Psoas muscle (tissue), 8 donors: ENCODE data around the gene DLGAP1. TPM values are rescaled to one million over a fixed set of nuclear protein-coding genes. Genes with fewer than 3 reads are reported as not detected.

Experiments
- ATAC-seq, 4 donors: fragments of 200-7000 bp; cut with Tn5 transposase; one replicate each; pipeline ENCODE4 v1.9.1; 2020; ENCODE audit warnings: moderate library complexity in 3 of 4, mild to moderate bottlenecking in 2 of 4
- DNase-seq, 2 donors: peaks; one replicate each; pipeline ENCODE4 v3.0.0-alpha.2; 2020
- H3K27ac ChIP-seq: fragments of 200-600 bp; one replicate; pipeline ENCODE4 v1.8.0; 2022
- H3K27me3 ChIP-seq, 3 donors: fragments of 200-600 bp in 1 of 3; one replicate each; pipeline versions ENCODE4 v1.6.1 to v1.8.0; 2013 to 2022; ENCODE audit warnings: low read length in 2 of 3, mild to moderate bottlenecking in 2 of 3, moderate library complexity in 1 of 3; ENCODE audit not compliant: insufficient read depth in 3 of 3
- H3K36me3 ChIP-seq, 2 donors: fragments of 200-600 bp in 1 of 2; one replicate each; pipeline versions ENCODE4 v1.6.1 to v1.8.0; 2013 to 2022; ENCODE audit warnings: low read depth in 1 of 2, mild to moderate bottlenecking in 1 of 2, moderate library complexity in 1 of 2; ENCODE audit not compliant: insufficient read depth in 1 of 2
- H3K4me1 ChIP-seq: fragments of 200-600 bp; one replicate; pipeline ENCODE4 v1.8.0; 2022
- H3K4me3 ChIP-seq: fragments of 200-600 bp; one replicate; pipeline ENCODE4 v1.8.0; 2022; ENCODE audit warnings: mild to moderate bottlenecking
- H3K9me3 ChIP-seq: fragments of 200-600 bp; one replicate; pipeline ENCODE4 v1.8.0; 2022
- CTCF ChIP-seq: fragments of 200-600 bp; IDR thresholded peaks from one replicate; pipeline ENCODE4 v1.8.0; 2022; ENCODE audit warnings: antibody characterized with exemption
- WGBS, 3 donors: extraction: QIAGEN DNeasy Blood & Tissue Kit; methylation state at CpG; one replicate each; pipeline versions ENCODE4 v1.1.6 to v1.1.7; 2013; 5-methylcytosine and 5-hydroxymethylcytosine counted together
- intact Hi-C, 2 donors: fragments of 100-400 bp; cut with DNase I; formaldehyde crosslinking; loops; one replicate each; pipeline versions ENCODE4 v1.11.0 to v1.14.2; 2022
- polyA plus RNA-seq, 3 donors: library from polyadenylated mRNA; stranded (reverse); fragments of 200-250 nt; gene quantifications; one replicate each; pipeline ENCODE4 v1.2.3, GENCODE V29; 2013
- total RNA-seq, 4 donors: library from RNA; stranded (reverse); fragmentation: NEBNext Ultra II Directional in 2 of 4; extraction: Animal tissue kit (Norgen Biotek cat#: 25700) in 2 of 4; gene quantifications; one replicate each; pipeline versions ENCODE4 v1.2.1 to v1.2.4, GENCODE V29; 2021 to 2023
- donor health status: healthy with polysubstance abuse.
- donor health status: DM: no; HTN: no; CAD: no; lungs with moderate emphysema.
- donor health status: Bipolar disorder and iron deficiency.
- donor health status: healthy.
- donor health status: DM: yes; HTN: yes; CAD: no.
- donor health status: DM: no; HTN: no; CAD: no.
- donor health status: DM: no; HTN: no; CAD: no.
- donor health status: DM: yes; HTN: yes; CAD: no.

The DLGAP1 gene
- total and polyA plus RNA-seq, 7 donors, result 0.09 to 0.26 (median 0.16) TPM; not detected in 1

- no peak for DNase-seq
- WGBS, 3 donors, result 79 to 89% (median 82%) methylated on average over 1 of the region's 1 CpG
- Histone ChIP-seq H3K4me3 (no peak overlapping the region), H3K27me3 (no peaks in the 10 kb centered on the region), H3K27ac (no peak overlapping the region), H3K36me3 (no peaks in the 10 kb centered on the region), H3K4me1 (no peaks in the 10 kb centered on the region), H3K9me3 (no peaks in the 10 kb centered on the region)
- intact Hi-C loops, result no loop called here
- no peak for TF ChIP-seq CTCF
- no peak for ATAC-seq
These were observed 566.0 kb downstream of the DLGAP1 start for GRCh38 chr18:3889121-3889520.

- no peak for DNase-seq
- Histone ChIP-seq H3K4me3 (no peak overlapping the region), H3K9me3 (no peaks in the 10 kb centered on the region), H3K27me3 (no peaks in the 10 kb centered on the region), H3K4me1 (no peaks in the 10 kb centered on the region), H3K36me3 (no peaks in the 10 kb centered on the region), H3K27ac (no peak overlapping the region)
- intact Hi-C loops, result no loop called here
- no peak for TF ChIP-seq CTCF
- no peak for ATAC-seq
- 58 to 66% (median 63%) methylated on average over 10 of the region's 10 CpGs for WGBS, 3 donors
These were observed 568.4 kb downstream of the DLGAP1 start for GRCh38 chr18:3886575-3887322.

- no peak overlapping the region for H3K27ac ChIP-seq
- intact Hi-C loops, result no loop called here
- no peaks in the 10 kb centered on the region for H3K9me3 ChIP-seq
- H3K36me3 ChIP-seq, result no peaks in the 10 kb centered on the region
- no peaks in the 10 kb centered on the region for H3K27me3 ChIP-seq
- ATAC-seq, result no peak
- H3K4me1 ChIP-seq, result no peaks in the 10 kb centered on the region
- no peak overlapping the region for H3K4me3 ChIP-seq
- 46 to 57% (median 57%) methylated on average over 2 of the region's 2 CpGs for WGBS, 3 donors
- DNase-seq, result no peak
- TF ChIP-seq CTCF, result no peak
These were observed 569.8 kb downstream of the DLGAP1 start for GRCh38 chr18:3885209-3885792.

- Histone ChIP-seq H3K27ac (no peak overlapping the region), H3K4me3 (no peak overlapping the region), H3K4me1 (no peaks in the 10 kb centered on the region), H3K36me3 (no peaks in the 10 kb centered on the region), H3K9me3 (no peaks in the 10 kb centered on the region), H3K27me3 (no peaks in the 10 kb centered on the region)
- ATAC-seq (no peak), DNase-seq (no peak)
- TF ChIP-seq CTCF, result no peak
- intact Hi-C loops, result no loop called here
- WGBS, 3 donors, result 96 to 97% (median 97%) methylated on average over 19 of the region's 19 CpGs
These were observed 575.3 kb downstream of the DLGAP1 start for GRCh38 chr18:3879836-3880120.
